ENCODE measurements around the gene SORBS1.
A peak's percentile ranks its signal among the peaks of the same experiment; 100 is the strongest.

SORBS1 gene

GRCh38 chr10:95405655-95406054, 155.5 kb downstream of the SORBS1 start:
- no peak for DNase-seq

GRCh38 chr10:95404864-95405263, 156.3 kb downstream of the SORBS1 start:
- no peak for DNase-seq

- DNase-seq: no peak
These were observed 156.7 kb downstream of the SORBS1 start for GRCh38 chr10:95404462-95404858.

GRCh38 chr10:95403700-95404461, 157.3 kb downstream of the SORBS1 start:
- DNase-seq: no peak

- no peak for DNase-seq
These were observed 159.3 kb downstream of the SORBS1 start for GRCh38 chr10:95401704-95402469.

- no peak for DNase-seq
These were observed 160.4 kb downstream of the SORBS1 start for GRCh38 chr10:95400787-95401186.

GRCh38 chr10:95399183-95399582, 162.0 kb downstream of the SORBS1 start:
- DNase-seq: no peak

- no peak for DNase-seq
These were observed 163.4 kb downstream of the SORBS1 start for GRCh38 chr10:95397747-95398146.

- peak; percentile 51 for DNase-seq
These were observed 165.2 kb downstream of the SORBS1 start for GRCh38 chr10:95395947-95396449.

- no peak for DNase-seq
These were observed 166.8 kb downstream of the SORBS1 start for GRCh38 chr10:95394161-95394880.

GRCh38 chr10:95392681-95393164, 168.4 kb downstream of the SORBS1 start:
- peak; percentile 23 for DNase-seq

- no peak for DNase-seq
These were observed 169.0 kb downstream of the SORBS1 start for GRCh38 chr10:95392217-95392584.

- no peak for DNase-seq
These were observed 169.5 kb downstream of the SORBS1 start for GRCh38 chr10:95391581-95392216.

- no peak for DNase-seq
These were observed 170.0 kb downstream of the SORBS1 start for GRCh38 chr10:95391164-95391563.

GRCh38 chr10:95389982-95390381, 171.2 kb downstream of the SORBS1 start:
- no peak for DNase-seq

- DNase-seq: no peak
These were observed 172.0 kb downstream of the SORBS1 start for GRCh38 chr10:95389176-95389575.

- no peak for DNase-seq
These were observed 172.6 kb downstream of the SORBS1 start for GRCh38 chr10:95388539-95388938.

GRCh38 chr10:95388109-95388471, 173.1 kb downstream of the SORBS1 start:
- no peak for DNase-seq

- no peak for DNase-seq
These were observed 177.0 kb downstream of the SORBS1 start for GRCh38 chr10:95384011-95384704.

- DNase-seq: no peak
These were observed 178.6 kb downstream of the SORBS1 start for GRCh38 chr10:95382596-95382995.

GRCh38 chr10:95382174-95382573, 179.0 kb downstream of the SORBS1 start:
- no peak for DNase-seq

GRCh38 chr10:95377950-95378349, 183.2 kb downstream of the SORBS1 start:
- no peak for DNase-seq
